MG63 (cell line): ENCODE measurements around the gene KRTAP4-11. TPM values are rescaled to one million over a fixed set of nuclear protein-coding genes. Genes with fewer than 3 reads are reported as not detected.

Experiments used
- DNase-seq: peaks from one replicate; pipeline ENCODE4 v3.0.0-alpha.2; 2020
- H3K27me3 ChIP-seq: fragments of 250-450 bp; sonication (Bioruptor Pico); 2 replicates; pipeline ENCODE4 v1.5.1; 2020; ENCODE audit warnings: mild to moderate bottlenecking, moderate library complexity
- H3K36me3 ChIP-seq: fragments of 250-450 bp; sonication (Bioruptor Pico); 2 replicates; pipeline ENCODE4 v1.5.1; 2020; ENCODE audit warnings: mild to moderate bottlenecking, moderate library complexity
- H3K4me3 ChIP-seq: fragments of 250-450 bp; sonication (Bioruptor Pico); 2 replicates; pipeline ENCODE4 v1.5.1; 2020; ENCODE audit warnings: mild to moderate bottlenecking, moderate library complexity
- H3K9me3 ChIP-seq: fragments of 250-450 bp; sonication (Bioruptor Pico); 2 replicates; pipeline ENCODE4 v1.5.1; 2020; ENCODE audit warnings: mild to moderate bottlenecking, moderate library complexity
- total RNA-seq: library from RNA; depleted of rRNA; stranded (reverse); fragments of >200 nt; shearing (Covaris generic); gene quantifications from 2 replicates; pipeline ENCODE4 v1.2.3, GENCODE V29; 2014; ENCODE audit warnings: low replicate concordance; rRNA removed

The KRTAP4-11 gene
- total RNA-seq, 1 experiment from 2014 or later = not detected

DNA sequence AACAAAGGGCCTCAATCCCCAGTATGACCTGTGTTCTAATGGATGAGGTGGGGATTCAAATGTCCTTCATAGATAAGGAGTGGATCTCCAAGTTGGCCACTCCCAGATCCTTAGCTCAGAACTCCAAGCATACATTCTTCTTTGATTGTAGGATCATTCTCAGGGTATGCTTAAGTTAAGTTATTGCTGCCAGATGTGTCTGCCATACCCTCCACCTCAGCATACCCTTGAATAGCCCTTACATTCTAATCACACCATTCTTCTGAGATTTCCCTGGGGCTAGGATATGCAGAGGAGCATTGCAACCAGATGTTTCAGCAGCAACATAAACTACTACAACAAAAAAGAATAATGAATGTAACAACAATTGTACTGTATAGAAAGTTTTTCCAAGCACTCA lies 50.9 kb downstream of the KRTAP4-11 start:
- Histone ChIP-seq H3K36me3 (no peaks in the 10 kb centered on the region), H3K27me3 (no peaks in the 10 kb centered on the region), H3K9me3 (no peaks in the 10 kb centered on the region; the same call in 1 of the 2 replicates), H3K4me3 (no peak overlapping the region)
- DNase-seq = no peak

Other genes starting within 250 kb of the KRTAP4-11 start
- not detected in 2 replicates for gene KRT20, start 233.1 kb downstream of the KRTAP4-11 start, total RNA-seq
- gene KRT23, start 180.7 kb downstream of the KRTAP4-11 start, total RNA-seq = 0.07 TPM in 1 of 2 replicates, not detected in the other
- not detected in 2 replicates for gene KRT39, start 151.4 kb downstream of the KRTAP4-11 start, total RNA-seq
- gene KRT40, start 134.0 kb downstream of the KRTAP4-11 start, total RNA-seq = not detected in 2 replicates
- gene KRTAP3-3, start 124.2 kb downstream of the KRTAP4-11 start, total RNA-seq = not detected in 2 replicates
- not detected in 2 replicates for gene KRTAP3-2, start 118.5 kb downstream of the KRTAP4-11 start, total RNA-seq
- not detected in 2 replicates for gene KRTAP3-1, start 109.2 kb downstream of the KRTAP4-11 start, total RNA-seq
- 1.2 and 3.2 TPM in 2 replicates for gene KRTAP1-5, start 91.2 kb downstream of the KRTAP4-11 start, total RNA-seq
- not detected in 2 replicates for gene KRTAP1-4, start 88.2 kb downstream of the KRTAP4-11 start, total RNA-seq
- not detected in 2 replicates for gene KRTAP1-3, start 83.5 kb downstream of the KRTAP4-11 start, total RNA-seq
- gene KRTAP1-1, start 76.9 kb downstream of the KRTAP4-11 start, total RNA-seq = 0.33 TPM in 1 of 2 replicates, not detected in the other
- gene KRTAP2-1, start 71.1 kb downstream of the KRTAP4-11 start, total RNA-seq = not detected in 2 replicates
- not detected in 2 replicates for gene KRTAP2-2, start 63.1 kb downstream of the KRTAP4-11 start, total RNA-seq
- gene KRTAP2-3, start 58.3 kb downstream of the KRTAP4-11 start, total RNA-seq = 0.33 TPM in 1 of 2 replicates, not detected in the other
- not detected in 2 replicates for gene KRTAP2-4, start 52.5 kb downstream of the KRTAP4-11 start, total RNA-seq
- gene KRTAP4-7, start 34.2 kb downstream of the KRTAP4-11 start, total RNA-seq = not detected in 2 replicates
- not detected in 2 replicates for gene KRTAP4-8, start 20.2 kb downstream of the KRTAP4-11 start, total RNA-seq
- not detected in 2 replicates for gene KRTAP4-16, start 16.2 kb downstream of the KRTAP4-11 start, total RNA-seq
- not detected in 2 replicates for gene KRTAP4-9, start 13.0 kb downstream of the KRTAP4-11 start, total RNA-seq
- not detected in 2 replicates for gene KRTAP4-12, start 5.8 kb upstream of the KRTAP4-11 start, total RNA-seq
- gene KRTAP4-6, start 22.2 kb upstream of the KRTAP4-11 start, total RNA-seq = not detected in 2 replicates
- gene KRTAP4-5, start 31.5 kb upstream of the KRTAP4-11 start, total RNA-seq = not detected in 2 replicates
- not detected in 2 replicates for gene KRTAP4-4, start 42.4 kb upstream of the KRTAP4-11 start, total RNA-seq
- not detected in 2 replicates for gene KRTAP4-3, start 49.8 kb upstream of the KRTAP4-11 start, total RNA-seq
- not detected in 2 replicates for gene KRTAP4-2, start 59.8 kb upstream of the KRTAP4-11 start, total RNA-seq
- not detected in 2 replicates for gene KRTAP4-1, start 66.5 kb upstream of the KRTAP4-11 start, total RNA-seq
- not detected in 2 replicates for gene KRTAP9-1, start 71.5 kb upstream of the KRTAP4-11 start, total RNA-seq
- gene KRTAP9-2, start 108.3 kb upstream of the KRTAP4-11 start, total RNA-seq = not detected in 2 replicates
- gene KRTAP9-3, start 114.1 kb upstream of the KRTAP4-11 start, total RNA-seq = not detected in 2 replicates
- not detected in 2 replicates for gene KRTAP9-8, start 119.6 kb upstream of the KRTAP4-11 start, total RNA-seq
- not detected in 2 replicates for gene KRTAP9-4, start 131.3 kb upstream of the KRTAP4-11 start, total RNA-seq
- gene KRTAP9-9, start 137.0 kb upstream of the KRTAP4-11 start, total RNA-seq = not detected in 2 replicates
- not detected in 2 replicates for gene KRTAP9-6, start 147.0 kb upstream of the KRTAP4-11 start, total RNA-seq
- not detected in 2 replicates for gene KRTAP9-7, start 157.3 kb upstream of the KRTAP4-11 start, total RNA-seq
- not detected in 2 replicates for gene KRTAP29-1, start 184.5 kb upstream of the KRTAP4-11 start, total RNA-seq
- gene KRTAP16-1, start 190.9 kb upstream of the KRTAP4-11 start, total RNA-seq = not detected in 2 replicates
- not detected in 2 replicates for gene KRTAP17-1, start 197.3 kb upstream of the KRTAP4-11 start, total RNA-seq
- gene KRT33A, start 232.5 kb upstream of the KRTAP4-11 start, total RNA-seq = not detected in 2 replicates